GM20000 (cell line): ENCODE results near the gene FOXP1.

Source experiments
- DNase-seq: peaks from one replicate; pipeline ENCODE4 v3.0.0; 2012; ENCODE audit warnings: low spot score
- CTCF ChIP-seq: IDR thresholded peaks from 2 replicates; pipeline ENCODE4 v1.5.1; 2012; ENCODE audit warnings: mild to moderate bottlenecking, control low read depth; ENCODE audit errors: extremely low read depth, missing control alignments

Gene FOXP1

GRCh38 chr3:71215351-71215750 is 368.2 kb downstream of the FOXP1 start:
- TF ChIP-seq CTCF = no peak
- no peak for DNase-seq

GRCh38 chr3:71214797-71215196 is 368.7 kb downstream of the FOXP1 start:
- TF ChIP-seq CTCF = no peak
- no peak for DNase-seq

GRCh38 chr3:71214016-71214415 is 369.5 kb downstream of the FOXP1 start:
- no peak for DNase-seq
- TF ChIP-seq CTCF = no peak

- TF ChIP-seq CTCF = no peak
- DNase-seq = no peak
These were observed 372.4 kb downstream of the FOXP1 start for GRCh38 chr3:71211083-71211482.

GRCh38 chr3:71210257-71211007 is 373.1 kb downstream of the FOXP1 start:
- DNase-seq = no peak
- no peak for TF ChIP-seq CTCF

- no peak for DNase-seq
- TF ChIP-seq CTCF = no peak
These were observed 375.1 kb downstream of the FOXP1 start for GRCh38 chr3:71208211-71209095.

GRCh38 chr3:71207632-71208031 is 375.9 kb downstream of the FOXP1 start:
- no peak for TF ChIP-seq CTCF
- no peak for DNase-seq
